GM18499 (cell line): ENCODE measurements around the gene RCE1.

ENCODE experiments used
- ATAC-seq: cut with Tn5 transposase; IDR thresholded peaks from one replicate; pipeline ENCODE4 v1.9.1; 2021; ENCODE audit warnings: moderate number of reproducible peaks; ENCODE audit not compliant: insufficient read depth, unreplicated experiment

The RCE1 gene

GRCh38 chr11:66856496-66857233 lies 13.4 kb downstream of the RCE1 start, which contains the start of gene LRFN4:
Gene LRFN4, plus strand, starts transcription at chr11:66857064. Its CDS starts 681 bp downstream, at chr11:66857745.
- ATAC-seq: peak; percentile 20

- ATAC-seq: no peak
These were observed 14.1 kb downstream of the RCE1 start for GRCh38 chr11:66857234-66857926.

GRCh38 chr11:66857927-66858185 lies 14.6 kb downstream of the RCE1 start:
- no peak for ATAC-seq

- no peak for ATAC-seq
These were observed 15.1 kb downstream of the RCE1 start for GRCh38 chr11:66858186-66858938.

- ATAC-seq: no peak
These were observed 15.9 kb downstream of the RCE1 start for GRCh38 chr11:66858939-66859685.

- no peak for ATAC-seq
These were observed 16.6 kb downstream of the RCE1 start for GRCh38 chr11:66859686-66860448.

GRCh38 chr11:66860449-66860831 lies 17.2 kb downstream of the RCE1 start:
- ATAC-seq: no peak

- no peak for ATAC-seq
These were observed 18.0 kb downstream of the RCE1 start for GRCh38 chr11:66861038-66861773.

GRCh38 chr11:66861774-66862558 lies 18.7 kb downstream of the RCE1 start:
- ATAC-seq: no peak

- ATAC-seq: no peak
These were observed 19.4 kb downstream of the RCE1 start for GRCh38 chr11:66862559-66863037.

GRCh38 chr11:66863428-66864125 lies 20.3 kb downstream of the RCE1 start:
- ATAC-seq: no peak

- no peak for ATAC-seq
These were observed 21.1 kb downstream of the RCE1 start for GRCh38 chr11:66864172-66864901.

GRCh38 chr11:66864924-66865697 lies 21.9 kb downstream of the RCE1 start:
- no peak for ATAC-seq

- no peak for ATAC-seq
These were observed 22.8 kb downstream of the RCE1 start for GRCh38 chr11:66866007-66866406.

- ATAC-seq: no peak
These were observed 23.3 kb downstream of the RCE1 start for GRCh38 chr11:66866511-66866986.

- no peak for ATAC-seq
These were observed 24.3 kb downstream of the RCE1 start for GRCh38 chr11:66867425-66868040.
